Measurements from ENCODE around the gene CHURC1. TPM values are rescaled to one million over a fixed set of nuclear protein-coding genes. Genes with fewer than 3 reads are reported as not detected.

CHURC1 gene
- total and polyA plus RNA-seq, 4 donors, result 18.8 to 174 (median 34.6) TPM

DNA sequence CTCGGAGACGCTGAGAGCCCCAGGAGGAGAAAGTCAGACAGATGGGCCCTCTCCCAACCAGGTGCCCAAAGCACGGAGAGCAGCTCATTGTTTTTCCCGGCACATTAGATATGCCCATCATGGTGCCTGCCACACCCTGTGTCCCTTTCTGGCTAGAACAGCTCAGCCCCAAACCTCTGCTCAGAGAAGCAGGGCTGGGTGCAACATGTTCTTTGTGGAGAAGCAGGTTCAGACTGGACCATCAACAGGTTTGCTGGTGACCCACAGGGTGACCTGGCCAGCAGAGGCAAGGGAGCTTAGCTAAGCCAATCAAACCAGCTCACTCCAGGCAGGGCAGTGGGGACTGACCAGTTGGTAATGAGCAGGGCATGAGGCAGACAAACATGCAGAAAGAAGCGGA is 44.5 kb downstream of the CHURC1 start:
- no peak overlapping the region for H3K4me3 ChIP-seq (ENCODE audit: low read depth in 1 of 3, low read length in 3 of 3)
- peaks cover 0 to under 1% (median 0%) of the 10 kb centered on the region in 4 donors for H3K36me3 ChIP-seq (ENCODE audit: control insufficient read depth in 4 of 4, insufficient read depth in 3 of 4, low read depth in 1 of 4, low read length in 3 of 4)
- whole genome bisulfite sequencing, result 97% methylated on average over 5 of the region's 5 CpGs
- no peak for DNase-seq (ENCODE audit: low spot score)
- H3K27ac ChIP-seq (ENCODE audit: low read depth in 1 of 2, low read length in 2 of 2), result no peak overlapping the region
- TF ChIP-seq RAD21 (IDR thresholded peaks at IDR 0.05) (no peak), GABPA (IDR thresholded peaks at IDR 0.05 in 1 of 2, conservative IDR thresholded peaks at IDR 0.05 in 1 of 2) (no peak), NR2F2 (IDR thresholded peaks at IDR 0.05) (no peak), CTCF (IDR thresholded peaks at IDR 0.05; ENCODE audit: low read depth, low read length, missing input control) (no peak), FOXA2 (IDR thresholded peaks at IDR 0.05) (no peak), ZBTB33 (IDR thresholded peaks at IDR 0.05) (no peak), RXRA (IDR thresholded peaks at IDR 0.05) (no peak), HNF4G (IDR thresholded peaks at IDR 0.05) (no peak), REST (IDR thresholded peaks at IDR 0.05) (no peak), TAF1 (conservative IDR thresholded peaks at IDR 0.05) (no peak), EGR1 (IDR thresholded peaks at IDR 0.05; ENCODE audit: low read depth in 2 of 2) (no peak), JUND (IDR thresholded peaks at IDR 0.05) (no peak), ATF3 (IDR thresholded peaks at IDR 0.05) (no peak), YY1 (IDR thresholded peaks at IDR 0.05) (no peak), FOXA1 (IDR thresholded peaks at IDR 0.05) (no peak), HNF4A (conservative IDR thresholded peaks at IDR 0.05) (no peak), SP1 (IDR thresholded peaks at IDR 0.05) (no peak)
- TF ChIP-seq, protein P1, sequence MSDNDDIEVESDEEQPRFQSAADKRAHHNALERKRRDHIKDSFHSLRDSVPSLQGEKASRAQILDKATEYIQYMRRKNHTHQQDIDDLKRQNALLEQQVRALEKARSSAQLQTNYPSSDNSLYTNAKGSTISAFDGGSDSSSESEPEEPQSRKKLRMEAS (IDR thresholded peaks at IDR 0.05), result no peak
- H3K9me3 ChIP-seq (ENCODE audit: control insufficient read depth in 4 of 4, low read length in 3 of 4), result no peaks in the 10 kb centered on the region
- no peaks in the 10 kb centered on the region for H3K27me3 ChIP-seq (ENCODE audit: control insufficient read depth in 4 of 4, insufficient read depth in 4 of 4, low read length in 3 of 4)
- peaks cover 0 to 12% (median 7%) of the 10 kb centered on the region in 4 donors for H3K4me1 ChIP-seq (ENCODE audit: control insufficient read depth in 4 of 4, insufficient read depth in 4 of 4, low read length in 3 of 4)
- H3K9ac ChIP-seq (ENCODE audit: low read depth in 1 of 2, low read length in 2 of 2), result no peak overlapping the region
